HG03175 (cell line): ENCODE results near the gene BBS1.
"Not testable (repeated sequence)": the region's sequence is repeated elsewhere in the genome, so short reads cannot be mapped to it uniquely, and the experiment has no call there.

Experiments
- ATAC-seq: cut with Tn5 transposase; IDR thresholded peaks from one replicate; pipeline ENCODE4 v1.9.1; 2021; ENCODE audit warnings: mild to moderate bottlenecking, moderate library complexity; ENCODE audit not compliant: unreplicated experiment

BBS1 gene

DNA sequence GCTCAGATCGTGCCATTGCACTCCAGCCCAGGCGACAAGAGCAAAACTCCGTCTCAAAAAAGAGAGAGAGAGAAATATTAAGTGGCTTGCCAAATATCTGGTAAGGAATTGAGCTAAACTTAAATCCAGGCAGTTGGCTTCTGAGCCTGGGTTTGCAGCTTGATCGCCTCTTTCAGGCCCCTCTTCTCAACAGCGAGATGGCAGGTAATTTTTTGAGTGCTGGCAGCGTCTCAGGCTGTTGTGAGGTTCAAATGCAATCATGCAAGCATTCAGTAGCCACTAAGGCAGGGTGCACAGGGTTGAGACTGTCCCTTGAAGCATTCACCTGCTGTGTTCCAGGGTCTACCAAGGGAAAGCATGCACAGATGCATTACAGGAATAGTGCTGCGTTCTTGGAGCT lies 58.6 kb downstream of the BBS1 start:
- no peak for ATAC-seq

DNA sequence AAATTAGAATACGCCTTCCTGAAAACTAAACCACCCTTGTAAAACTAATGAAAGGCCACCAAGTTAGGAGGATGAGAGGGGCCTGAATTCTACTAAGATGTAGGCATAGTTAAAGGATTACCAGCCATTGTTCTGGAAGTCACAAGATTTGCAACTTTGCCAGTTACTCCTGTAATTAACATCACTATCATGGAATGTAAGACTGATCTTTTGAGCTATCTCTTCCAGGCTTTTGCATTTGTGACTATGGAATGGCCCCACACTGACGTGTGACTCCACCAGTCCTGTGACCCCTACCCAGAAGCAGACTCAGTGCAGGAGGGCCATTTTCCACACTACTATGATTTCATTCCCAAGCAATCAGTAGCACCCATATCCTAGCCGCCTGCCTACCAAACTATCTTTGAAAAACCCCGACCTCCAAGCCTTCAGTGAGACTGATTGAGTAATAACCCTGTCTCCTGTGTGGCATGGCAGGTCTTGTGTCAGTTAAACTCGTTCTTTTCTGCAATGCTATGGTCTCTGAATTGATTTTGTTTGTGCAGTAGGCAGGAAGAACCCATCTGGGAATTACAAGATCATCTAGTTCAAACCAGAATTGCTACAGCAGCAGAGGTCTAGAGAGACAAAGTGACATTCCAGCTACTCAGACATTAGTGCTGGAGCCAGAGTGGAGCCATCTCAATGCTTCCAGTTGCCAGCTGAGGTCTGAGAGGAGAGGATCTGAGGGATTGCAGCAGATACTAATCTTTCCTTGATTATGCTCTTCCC lies 59.8 kb downstream of the BBS1 start:
- ATAC-seq: no peak

- no peak for ATAC-seq
These were observed 60.4 kb downstream of the BBS1 start for GRCh38 chr11:66570850-66571180.

DNA sequence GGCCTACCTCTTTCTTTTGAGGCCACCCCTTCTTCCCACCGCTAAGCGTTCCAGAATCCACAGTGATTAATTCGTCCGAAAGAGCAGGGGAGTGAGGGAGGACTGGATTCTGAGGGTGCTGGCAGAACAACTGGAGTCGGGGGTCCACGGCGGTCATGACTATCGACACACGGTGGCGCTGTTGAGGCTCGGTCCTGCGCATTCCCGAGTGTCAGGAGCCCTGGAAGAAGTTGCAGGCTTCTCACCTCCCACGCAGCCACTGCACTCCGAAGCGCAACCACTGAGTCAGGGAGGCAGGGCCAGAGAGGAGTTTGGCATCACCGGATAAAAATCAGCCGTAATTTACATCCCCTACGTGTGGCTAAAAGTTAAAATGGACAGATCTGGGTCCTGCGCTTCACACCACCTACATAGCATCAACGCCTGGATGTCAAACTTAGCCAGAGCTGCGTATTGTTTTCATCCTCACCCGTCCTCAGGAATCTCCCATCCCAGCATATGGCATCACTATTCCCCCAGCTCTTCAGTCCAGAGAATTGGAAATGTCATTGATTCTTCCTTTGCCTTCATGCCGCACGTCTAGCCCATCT lies 68.7 kb downstream of the BBS1 start:
- ATAC-seq: no peak

DNA sequence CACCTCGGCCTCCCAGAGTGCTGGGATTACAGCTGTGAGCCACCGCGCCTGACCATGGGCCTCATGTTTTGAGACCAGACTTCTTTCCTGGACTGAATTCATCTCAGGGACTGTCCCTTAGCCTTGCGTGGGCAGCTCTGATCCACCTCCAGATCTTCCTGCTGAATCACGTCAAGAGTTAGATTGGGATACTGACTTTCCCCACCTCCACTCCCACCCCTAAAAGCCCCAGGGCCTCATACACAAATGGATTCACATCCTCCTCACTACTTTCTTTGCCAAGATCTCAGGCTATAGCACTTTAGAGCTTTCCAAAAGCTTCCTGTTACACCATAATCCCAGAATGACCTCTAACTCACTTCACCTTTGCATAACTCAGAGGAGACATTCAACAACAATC lies 70.4 kb downstream of the BBS1 start:
- no peak for ATAC-seq

- no peak for ATAC-seq
These were observed 70.8 kb downstream of the BBS1 start for GRCh38 chr11:66581261-66581660.

GRCh38 chr11:66582565-66583147 lies 72.2 kb downstream of the BBS1 start:
- not testable (repeated sequence) for ATAC-seq
